ENCODE measurements around the gene ERAS. TPM values are rescaled to one million over a fixed set of nuclear protein-coding genes. Genes with fewer than 3 reads are reported as not detected.

The ERAS gene
- total RNA-seq = not detected in 2 replicates

GRCh38 chrX:48826135-48826875, at the start of gene ERAS:
ERAS (plus strand) TSS chrX:48826513; CDS start chrX:48829124, 2,611 bp downstream.

GRCh38 chrX:48786341-48786800, 39.9 kb upstream of the ERAS start, which contains the start of gene GATA1:
GATA1 (plus strand) TSS chrX:48786590; CDS start chrX:48791110, 4,520 bp downstream.

GRCh38 chrX:48801280-48802088, 24.8 kb upstream of the ERAS start, which contains the start of gene HDAC6:
HDAC6 (plus strand) TSS chrX:48802067; CDS start chrX:48802693, 626 bp downstream.

GRCh38 chrX:48835524-48836329, 9.4 kb downstream of the ERAS start, which contains the start of gene PCSK1N:
PCSK1N (minus strand) TSS chrX:48835610; CDS start chrX:48835532, 78 bp downstream.

Other genes starting within 250 kb of the ERAS start
- 75.8 and 109 TPM in 2 replicates for gene WDR13, start 229.0 kb upstream of the ERAS start, total RNA-seq
- gene WAS, start 142.7 kb upstream of the ERAS start, total RNA-seq = 1.1 and 1.6 TPM in 2 replicates
- gene SUV39H1, start 129.8 kb upstream of the ERAS start, total RNA-seq = 2.7 and 6.2 TPM in 2 replicates
- not detected in 2 replicates for gene GLOD5, start 64.8 kb upstream of the ERAS start, total RNA-seq
- not detected in 2 replicates for gene GATA1, start 39.9 kb upstream of the ERAS start, total RNA-seq
- gene HDAC6, start 24.4 kb upstream of the ERAS start, total RNA-seq = 23.3 and 42.3 TPM in 2 replicates
- gene PCSK1N, start 9.1 kb downstream of the ERAS start, total RNA-seq = 1.0 and 1.4 TPM in 2 replicates
- 17.8 and 19.7 TPM in 2 replicates for gene TIMM17B, start 71.3 kb downstream of the ERAS start, total RNA-seq
- gene PQBP1, start 71.4 kb downstream of the ERAS start, total RNA-seq = 53.7 and 56.3 TPM in 2 replicates
- gene SLC35A2, start 85.1 kb downstream of the ERAS start, total RNA-seq = 21.3 and 23.8 TPM in 2 replicates
- 1.4 and 2.1 TPM in 2 replicates for gene PIM2, start 92.5 kb downstream of the ERAS start, total RNA-seq
- gene OTUD5, start 131.1 kb downstream of the ERAS start, total RNA-seq = 33.8 and 40.0 TPM in 2 replicates
- gene KCND1, start 145.3 kb downstream of the ERAS start, total RNA-seq = 5.0 and 5.3 TPM in 2 replicates
- 13.2 and 14.8 TPM in 2 replicates for gene GRIPAP1, start 175.8 kb downstream of the ERAS start, total RNA-seq
- 73.1 and 84.2 TPM in 2 replicates for gene TFE3, start 216.8 kb downstream of the ERAS start, total RNA-seq
- 2.0 and 2.5 TPM in 2 replicates for gene CCDC120, start 232.5 kb downstream of the ERAS start, total RNA-seq
- gene PRAF2, start 247.5 kb downstream of the ERAS start, total RNA-seq = 34.3 and 36.7 TPM in 2 replicates